ENCODE measurements around the gene HSPB6. TPM values are rescaled to one million over a fixed set of nuclear protein-coding genes. Genes with fewer than 3 reads are reported as not detected.

HSPB6 gene
- total and polyA plus RNA-seq, 8 donors = 38.3 to 91.7 (median 66.5) TPM

DNA sequence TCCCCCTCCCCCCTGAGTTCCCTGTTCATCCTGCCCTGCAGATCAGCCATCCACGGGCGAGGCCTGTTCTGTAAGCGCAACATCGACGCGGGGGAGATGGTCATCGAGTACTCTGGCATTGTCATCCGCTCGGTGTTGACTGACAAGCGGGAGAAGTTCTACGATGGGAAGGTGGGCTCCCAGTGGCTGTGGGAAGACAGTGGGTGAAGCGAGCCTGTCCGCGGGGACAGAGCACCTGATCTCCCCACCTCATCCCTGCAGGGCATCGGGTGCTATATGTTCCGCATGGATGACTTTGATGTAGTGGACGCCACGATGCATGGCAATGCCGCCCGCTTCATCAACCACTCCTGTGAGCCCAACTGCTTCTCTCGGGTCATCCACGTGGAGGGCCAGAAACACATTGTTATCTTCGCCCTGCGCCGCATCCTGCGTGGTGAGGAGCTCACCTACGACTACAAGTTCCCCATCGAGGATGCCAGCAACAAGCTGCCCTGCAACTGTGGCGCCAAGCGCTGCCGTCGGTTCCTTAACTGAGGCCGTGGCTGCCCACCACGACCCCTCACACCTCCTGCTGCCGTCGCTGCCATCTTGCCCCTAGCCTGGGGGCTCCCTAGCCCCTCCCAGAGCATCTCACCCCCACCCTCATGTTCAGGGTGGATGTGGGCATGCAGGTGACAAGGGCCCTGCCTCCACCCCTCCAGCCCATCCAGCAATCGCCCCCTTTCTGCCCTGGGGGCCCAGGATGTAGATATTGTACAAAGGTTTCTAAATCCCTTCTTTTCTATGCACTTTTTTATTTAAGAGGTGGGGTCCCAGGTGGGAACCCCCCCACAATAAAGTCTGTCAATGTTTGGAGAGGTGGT, 18.6 kb downstream of the HSPB6 start:
- ATAC-seq (no peak), DNase-seq (peak in 1 of 4 donors; percentile 76)
- Histone ChIP-seq H3K27ac (no peak overlapping the region), H3K4me3 (no peak overlapping the region), H3K36me3 (peaks cover 0 to 62% of the 10 kb centered on the region in 2 donors), H3K9me3 (no peaks in the 10 kb centered on the region), H3K27me3 (no peaks in the 10 kb centered on the region), H3K4me1 (peaks cover 3 to 41% of the 10 kb centered on the region in 2 donors)
- intact Hi-C loops (cut with DNase I) = no loop called here
- TF ChIP-seq, protein P1, sequence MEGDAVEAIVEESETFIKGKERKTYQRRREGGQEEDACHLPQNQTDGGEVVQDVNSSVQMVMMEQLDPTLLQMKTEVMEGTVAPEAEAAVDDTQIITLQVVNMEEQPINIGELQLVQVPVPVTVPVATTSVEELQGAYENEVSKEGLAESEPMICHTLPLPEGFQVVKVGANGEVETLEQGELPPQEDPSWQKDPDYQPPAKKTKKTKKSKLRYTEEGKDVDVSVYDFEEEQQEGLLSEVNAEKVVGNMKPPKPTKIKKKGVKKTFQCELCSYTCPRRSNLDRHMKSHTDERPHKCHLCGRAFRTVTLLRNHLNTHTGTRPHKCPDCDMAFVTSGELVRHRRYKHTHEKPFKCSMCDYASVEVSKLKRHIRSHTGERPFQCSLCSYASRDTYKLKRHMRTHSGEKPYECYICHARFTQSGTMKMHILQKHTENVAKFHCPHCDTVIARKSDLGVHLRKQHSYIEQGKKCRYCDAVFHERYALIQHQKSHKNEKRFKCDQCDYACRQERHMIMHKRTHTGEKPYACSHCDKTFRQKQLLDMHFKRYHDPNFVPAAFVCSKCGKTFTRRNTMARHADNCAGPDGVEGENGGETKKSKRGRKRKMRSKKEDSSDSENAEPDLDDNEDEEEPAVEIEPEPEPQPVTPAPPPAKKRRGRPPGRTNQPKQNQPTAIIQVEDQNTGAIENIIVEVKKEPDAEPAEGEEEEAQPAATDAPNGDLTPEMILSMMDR (IDR thresholded peaks at IDR 0.05) = no peak

DNA sequence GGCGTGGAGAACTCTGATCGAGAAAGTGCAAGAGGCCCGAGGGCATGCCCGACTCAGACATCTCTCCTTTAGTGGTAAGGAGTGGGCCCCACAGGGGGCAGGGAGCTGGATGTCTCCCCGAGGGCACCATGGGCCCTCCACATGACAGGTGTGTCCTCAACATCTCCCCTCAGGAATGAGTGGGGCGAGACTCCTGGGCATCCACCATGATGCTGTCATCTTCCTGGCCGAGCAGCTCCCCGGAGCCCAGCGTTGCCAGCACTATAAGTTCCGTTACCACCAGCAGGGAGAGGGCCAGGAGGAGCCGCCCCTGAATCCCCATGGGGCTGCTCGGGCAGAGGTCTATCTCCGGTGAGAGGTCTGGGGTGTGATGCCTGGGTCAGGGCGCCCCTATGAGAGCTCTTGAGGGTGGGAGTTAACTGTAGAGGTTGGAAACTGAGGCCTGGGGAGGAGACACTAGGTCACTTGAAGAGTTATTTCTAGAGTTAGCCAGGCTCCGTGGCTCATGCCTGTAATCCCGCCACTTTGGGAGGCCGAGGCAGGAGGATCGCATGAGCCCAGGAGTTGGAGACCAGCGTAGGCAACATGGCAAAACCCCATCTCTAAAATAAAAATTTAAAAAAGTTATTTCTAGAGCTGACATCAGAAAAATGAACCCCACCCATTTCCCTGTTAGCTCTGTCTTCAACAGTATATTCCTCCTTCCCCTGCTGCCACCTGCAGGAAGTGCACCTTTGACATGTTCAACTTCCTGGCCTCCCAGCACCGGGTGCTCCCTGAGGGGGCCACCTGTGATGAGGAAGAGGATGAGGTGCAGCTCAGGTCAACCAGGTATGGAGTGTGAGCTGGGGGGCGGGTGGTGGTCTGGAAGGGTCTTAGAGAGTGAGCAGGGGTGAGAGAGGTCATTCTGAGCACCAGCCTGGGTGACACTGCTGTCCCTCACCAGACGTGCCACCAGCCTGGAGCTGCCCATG, 19.6 kb downstream of the HSPB6 start:
- H3K9me3 ChIP-seq = no peaks in the 10 kb centered on the region
- no peak overlapping the region for H3K4me3 ChIP-seq
- H3K4me1 ChIP-seq = peaks cover 3 to 31% of the 10 kb centered on the region in 2 donors
- no peak for ATAC-seq
- no peaks in the 10 kb centered on the region for H3K27me3 ChIP-seq
- TF ChIP-seq, protein P1 (IDR thresholded peaks at IDR 0.05) = no peak
- no peak overlapping the region for H3K27ac ChIP-seq
- peaks cover 0 to 72% of the 10 kb centered on the region in 2 donors for H3K36me3 ChIP-seq
- intact Hi-C loops (cut with DNase I) = no loop called here
- no peak for DNase-seq

DNA sequence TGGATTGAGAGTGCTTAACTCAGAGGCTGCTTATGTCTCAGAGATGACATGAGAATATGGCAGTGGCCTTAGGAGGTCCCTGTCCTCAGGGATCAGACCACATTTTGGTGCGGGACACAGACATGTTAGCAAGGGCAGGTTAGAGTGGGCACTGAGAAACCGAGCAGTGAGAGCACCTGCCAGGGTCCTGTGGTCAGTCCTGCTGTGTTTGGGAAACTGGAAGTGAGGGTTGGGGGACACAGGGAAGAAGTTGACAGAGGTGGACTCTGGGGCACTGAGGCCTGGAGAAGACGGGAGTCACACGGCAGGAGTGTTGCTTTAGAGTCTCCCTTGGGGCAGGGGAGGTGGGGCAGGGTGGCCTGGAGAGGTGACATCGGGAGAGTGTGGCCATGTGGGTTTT, 21.9 kb downstream of the HSPB6 start:
- intact Hi-C loops (cut with DNase I) = no loop called here
- H3K27me3 ChIP-seq = no peaks in the 10 kb centered on the region
- TF ChIP-seq, protein P1 (IDR thresholded peaks at IDR 0.05) = no peak
- H3K9me3 ChIP-seq = no peaks in the 10 kb centered on the region
- H3K27ac ChIP-seq = no peak overlapping the region
- no peak for DNase-seq
- peaks cover 0 to 95% of the 10 kb centered on the region in 2 donors for H3K36me3 ChIP-seq
- no peak overlapping the region for H3K4me3 ChIP-seq
- no peak for ATAC-seq
- peaks cover 0 to 11% of the 10 kb centered on the region in 2 donors for H3K4me1 ChIP-seq

DNA sequence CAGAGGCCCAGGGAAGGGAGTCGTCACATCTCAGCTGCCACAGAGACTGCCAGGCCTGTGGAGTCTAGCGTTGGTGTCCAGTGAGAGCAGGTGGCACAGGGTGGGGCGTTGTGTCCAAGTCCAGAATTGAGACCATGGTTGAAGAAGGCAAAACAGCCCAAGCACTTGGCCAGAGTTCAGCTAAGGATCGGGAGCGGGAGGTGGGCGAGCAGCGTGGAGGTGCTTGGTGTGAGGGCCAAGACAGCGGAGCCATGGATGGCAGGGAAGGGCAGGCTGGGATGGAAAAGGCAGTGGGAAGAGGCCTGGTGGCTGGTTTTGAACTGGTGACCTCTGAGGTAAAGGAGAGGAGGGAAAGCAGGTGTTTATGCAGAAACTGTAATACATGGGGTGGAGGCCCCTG, 22.6 kb downstream of the HSPB6 start:
- Histone ChIP-seq H3K9me3 (no peaks in the 10 kb centered on the region), H3K4me1 (peaks cover 0 to 5% of the 10 kb centered on the region in 2 donors), H3K27ac (no peak overlapping the region), H3K36me3 (peaks cover 0 to 100% of the 10 kb centered on the region in 2 donors), H3K27me3 (no peaks in the 10 kb centered on the region), H3K4me3 (no peak overlapping the region)
- TF ChIP-seq, protein P1 (IDR thresholded peaks at IDR 0.05) = no peak
- DNase-seq (no peak), ATAC-seq (no peak)
- intact Hi-C loops (cut with DNase I) = no loop called here

Data from left lung (tissue), 10 donors.